Neutrophil (primary cell): ENCODE results near the gene BCL2L2.

Experiments
- H3K27ac ChIP-seq: fragments of 200-600 bp; sonication (generic); 2 replicates; pipeline ENCODE4 v1.5.1; 2016; ENCODE audit warnings: mild to moderate bottlenecking, moderate library complexity
- H3K27me3 ChIP-seq: fragments of 200-600 bp; sonication (generic); 2 replicates; pipeline ENCODE4 v1.6.0; 2016; ENCODE audit warnings: mild to moderate bottlenecking
- H3K36me3 ChIP-seq: fragments of 200-600 bp; sonication (generic); 2 replicates; pipeline ENCODE4 v1.5.1; 2017
- H3K4me1 ChIP-seq, 2 experiments: fragments of 200-600 bp in 1 of 2; sonication (generic) in 1 of 2; 1 replicate in 1 of 2; 2 replicates in 1 of 2; pipeline versions ENCODE4 v1.5.1 to v1.6.1; 2013 to 2016; ENCODE audit warnings: low read depth in 1 of 2, low read length in 1 of 2, mild to moderate bottlenecking in 1 of 2, moderate library complexity in 1 of 2; ENCODE audit not compliant: control insufficient read depth in 1 of 2, insufficient read depth in 1 of 2
- H3K4me3 ChIP-seq, 2 experiments: fragments of 200-600 bp in 1 of 2; sonication (generic) in 1 of 2; 1 replicate in 1 of 2; 2 replicates in 1 of 2; pipeline ENCODE4 v1.5.1; 2013 to 2016; ENCODE audit warnings: low read depth in 1 of 2, low read length in 1 of 2, mild to moderate bottlenecking in 1 of 2, moderate library complexity in 1 of 2
- H3K9me3 ChIP-seq: fragments of 200-600 bp; sonication (generic); 2 replicates; pipeline ENCODE4 v1.5.1; 2016
- CTCF ChIP-seq: fragments of 200-600 bp; sonication (generic); IDR thresholded peaks from 2 replicates; pipeline ENCODE4 v1.5.1; 2016; ENCODE audit warnings: antibody characterized with exemption

The BCL2L2 gene

GRCh38 chr14:23310546-23310945 lies 3.9 kb downstream of the BCL2L2 start:
- peaks cover 8% of the 10 kb centered on the region for H3K36me3 ChIP-seq
- H3K27ac ChIP-seq: no peak overlapping the region
- H3K4me3 ChIP-seq: no peak overlapping the region
- TF ChIP-seq CTCF: no peak
- no peaks in the 10 kb centered on the region for H3K27me3 ChIP-seq
- H3K9me3 ChIP-seq: no peaks in the 10 kb centered on the region
- peaks cover 20 to 22% of the 10 kb centered on the region in 2 experiments for H3K4me1 ChIP-seq

- Histone ChIP-seq H3K27me3 (no peaks in the 10 kb centered on the region), H3K4me3 (no peak overlapping the region), H3K9me3 (no peaks in the 10 kb centered on the region), H3K4me1 (peaks cover 8 to 9% of the 10 kb centered on the region in 2 experiments), H3K36me3 (no peaks in the 10 kb centered on the region), H3K27ac (no peak overlapping the region)
- TF ChIP-seq CTCF: no peak
Observed at GRCh38 chr14:23316300-23316699, 9.7 kb downstream of the BCL2L2 start.

GRCh38 chr14:23319746-23320583 lies 13.3 kb downstream of the BCL2L2 start:
- Histone ChIP-seq H3K4me1 (peaks cover 24 to 25% of the 10 kb centered on the region in 2 experiments), H3K36me3 (peaks cover 24% of the 10 kb centered on the region), H3K27me3 (no peaks in the 10 kb centered on the region), H3K27ac (peak overlapping the region; percentile 94), H3K9me3 (no peaks in the 10 kb centered on the region), H3K4me3 (peak overlapping the region; percentile 74 to 97)
- TF ChIP-seq CTCF: no peak

- Histone ChIP-seq H3K4me1 (peaks cover 24 to 25% of the 10 kb centered on the region in 2 experiments), H3K36me3 (peaks cover 31% of the 10 kb centered on the region), H3K27me3 (no peaks in the 10 kb centered on the region), H3K4me3 (peak within 1 kb of the TSS; percentile 74 to 97), H3K27ac (peak within 1 kb of the TSS; percentile 94), H3K9me3 (no peaks in the 10 kb centered on the region)
- TF ChIP-seq CTCF: peak; percentile 27
Observed at GRCh38 chr14:23320584-23321571, 14.2 kb downstream of the BCL2L2 start, which contains the start of gene PABPN1. Gene PABPN1, plus strand, starts transcription at chr14:23321457. Its CDS starts 13 bp downstream, at chr14:23321470.
